B cell (primary cell): ENCODE data around the gene DIPK1A.

Source experiments
- CTCF ChIP-seq: fragments of 200-600 bp; IDR thresholded peaks from one replicate; pipeline ENCODE4 v1.8.0; 2022; ENCODE audit warnings: antibody characterized with exemption, mild to moderate bottlenecking
- EZH2 ChIP-seq: IDR thresholded peaks from 2 replicates; pipeline ENCODE4 v1.6.1; 2012; ENCODE audit warnings: borderline replicate concordance, low read depth, mild to moderate bottlenecking, moderate library complexity, low read length; ENCODE audit not compliant: insufficient read depth, poor library complexity, severe bottlenecking

DNA sequence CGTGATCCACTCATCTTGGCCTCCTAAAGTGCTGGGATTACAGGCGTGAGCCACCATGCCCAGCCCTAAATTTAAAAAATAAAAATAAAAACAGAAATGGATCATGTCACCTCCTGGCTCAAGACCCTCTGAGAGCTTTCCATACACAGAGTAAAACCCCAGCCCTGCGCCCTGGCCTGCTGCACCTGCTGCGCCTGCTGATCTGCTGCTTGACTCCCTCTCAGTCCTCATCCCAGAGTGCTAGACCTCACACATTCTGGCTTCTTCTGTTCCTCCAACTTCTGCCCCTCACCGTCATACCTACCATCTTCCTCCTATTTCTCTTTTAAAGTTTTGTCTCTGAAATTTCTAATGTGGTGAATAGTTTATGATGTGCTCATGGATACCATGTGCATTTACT is 42.7 kb upstream of the DIPK1A start:
- TF ChIP-seq CTCF = no peak
- no peak for TF ChIP-seq EZH2
